Fibroblast of mammary gland (primary cell): Measurements from ENCODE around the gene STAMBPL1.

ENCODE experiments used
- DNase-seq: peaks from one replicate; pipeline ENCODE4 v3.0.0-alpha.2; 2010; ENCODE audit warnings: low read depth
- H3K4me3 ChIP-seq: 2 replicates; pipeline ENCODE4 v1.5.1; 2011; ENCODE audit warnings: low read depth, mild to moderate bottlenecking, low read length, moderate library complexity; ENCODE audit not compliant: control insufficient read depth
- TF ChIP-seq, protein P1 (sequence below): conservative IDR thresholded peaks from 2 replicates; pipeline ENCODE4 v1.5.1; 2011; ENCODE audit warnings: low read depth, low read length, inconsistent platforms; ENCODE audit not compliant: control insufficient read depth, insufficient read depth

The STAMBPL1 gene

GRCh38 chr10:88938039-88938438 is 58.0 kb downstream of the STAMBPL1 start:
- TF ChIP-seq, protein P1, sequence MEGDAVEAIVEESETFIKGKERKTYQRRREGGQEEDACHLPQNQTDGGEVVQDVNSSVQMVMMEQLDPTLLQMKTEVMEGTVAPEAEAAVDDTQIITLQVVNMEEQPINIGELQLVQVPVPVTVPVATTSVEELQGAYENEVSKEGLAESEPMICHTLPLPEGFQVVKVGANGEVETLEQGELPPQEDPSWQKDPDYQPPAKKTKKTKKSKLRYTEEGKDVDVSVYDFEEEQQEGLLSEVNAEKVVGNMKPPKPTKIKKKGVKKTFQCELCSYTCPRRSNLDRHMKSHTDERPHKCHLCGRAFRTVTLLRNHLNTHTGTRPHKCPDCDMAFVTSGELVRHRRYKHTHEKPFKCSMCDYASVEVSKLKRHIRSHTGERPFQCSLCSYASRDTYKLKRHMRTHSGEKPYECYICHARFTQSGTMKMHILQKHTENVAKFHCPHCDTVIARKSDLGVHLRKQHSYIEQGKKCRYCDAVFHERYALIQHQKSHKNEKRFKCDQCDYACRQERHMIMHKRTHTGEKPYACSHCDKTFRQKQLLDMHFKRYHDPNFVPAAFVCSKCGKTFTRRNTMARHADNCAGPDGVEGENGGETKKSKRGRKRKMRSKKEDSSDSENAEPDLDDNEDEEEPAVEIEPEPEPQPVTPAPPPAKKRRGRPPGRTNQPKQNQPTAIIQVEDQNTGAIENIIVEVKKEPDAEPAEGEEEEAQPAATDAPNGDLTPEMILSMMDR = no peak
- H3K4me3 ChIP-seq = no peak overlapping the region
- no peak for DNase-seq

DNA sequence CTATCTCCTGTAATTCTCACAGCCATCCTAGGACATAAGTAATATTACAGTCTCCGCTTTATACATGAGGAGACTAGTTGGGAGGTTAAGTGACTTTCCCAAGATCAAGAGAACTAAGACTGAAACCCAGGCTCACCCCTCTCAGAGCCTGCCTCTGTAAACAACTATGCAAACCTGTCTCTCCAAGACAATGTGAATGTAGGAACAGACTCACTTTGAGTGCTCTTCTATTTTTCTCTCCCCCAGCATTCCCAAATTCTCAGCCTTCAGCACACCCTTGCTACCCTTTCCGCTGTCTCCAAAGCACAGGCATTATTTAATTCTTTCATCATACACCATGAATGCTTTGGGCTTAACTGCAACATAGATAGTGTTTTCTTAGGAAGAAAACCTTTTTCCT is 58.9 kb downstream of the STAMBPL1 start:
- TF ChIP-seq, protein P1 = no peak
- no peak overlapping the region for H3K4me3 ChIP-seq
- DNase-seq = no peak

GRCh38 chr10:88941026-88941425 is 61.0 kb downstream of the STAMBPL1 start:
- DNase-seq = no peak
- TF ChIP-seq, protein P1 = no peak
- H3K4me3 ChIP-seq = no peak overlapping the region

DNA sequence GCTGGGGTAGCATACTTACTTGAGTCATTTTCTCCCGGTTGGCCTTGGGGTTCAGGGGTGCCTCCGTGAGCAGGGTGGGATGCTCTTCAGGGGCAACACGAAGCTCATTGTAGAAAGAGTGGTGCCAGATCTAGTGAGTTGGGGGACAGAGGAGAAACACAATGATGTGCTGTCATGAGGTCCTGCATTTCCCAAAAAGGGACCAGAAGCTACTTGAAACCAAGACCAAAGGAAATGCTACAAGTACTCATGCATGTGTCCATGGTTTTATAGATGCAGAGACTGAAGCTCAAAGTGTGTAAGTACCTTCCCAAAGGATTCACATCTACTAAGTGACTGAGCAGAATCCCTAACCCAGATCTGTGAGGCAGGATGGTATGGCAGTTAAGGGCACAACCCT is 63.7 kb downstream of the STAMBPL1 start:
- no peak for DNase-seq
- TF ChIP-seq, protein P1 = no peak
- no peak overlapping the region for H3K4me3 ChIP-seq

GRCh38 chr10:88944813-88945212 is 64.8 kb downstream of the STAMBPL1 start:
- no peak for DNase-seq
- no peak overlapping the region for H3K4me3 ChIP-seq
- TF ChIP-seq, protein P1 = no peak

DNA sequence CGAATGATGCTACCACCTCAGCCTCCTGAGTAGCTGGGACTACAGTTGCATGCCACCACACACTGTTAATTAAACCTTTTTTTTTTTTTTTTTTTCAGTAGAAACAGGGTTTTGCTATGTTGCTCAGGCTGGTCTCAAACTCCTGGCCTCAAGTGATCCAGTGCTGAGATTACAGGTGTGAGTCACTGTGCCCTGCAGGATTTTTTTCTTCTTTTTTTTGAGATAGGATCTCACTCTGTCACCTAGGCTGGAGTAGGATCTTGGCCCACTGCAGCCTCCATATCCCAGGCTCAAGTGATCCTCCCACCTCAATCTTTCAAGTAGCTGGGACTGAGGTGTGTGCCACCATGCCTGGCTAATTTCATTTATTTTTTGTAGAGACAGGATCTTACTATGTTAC is 66.2 kb downstream of the STAMBPL1 start:
- no peak for DNase-seq
- TF ChIP-seq, protein P1 = no peak
- no peak overlapping the region for H3K4me3 ChIP-seq

DNA sequence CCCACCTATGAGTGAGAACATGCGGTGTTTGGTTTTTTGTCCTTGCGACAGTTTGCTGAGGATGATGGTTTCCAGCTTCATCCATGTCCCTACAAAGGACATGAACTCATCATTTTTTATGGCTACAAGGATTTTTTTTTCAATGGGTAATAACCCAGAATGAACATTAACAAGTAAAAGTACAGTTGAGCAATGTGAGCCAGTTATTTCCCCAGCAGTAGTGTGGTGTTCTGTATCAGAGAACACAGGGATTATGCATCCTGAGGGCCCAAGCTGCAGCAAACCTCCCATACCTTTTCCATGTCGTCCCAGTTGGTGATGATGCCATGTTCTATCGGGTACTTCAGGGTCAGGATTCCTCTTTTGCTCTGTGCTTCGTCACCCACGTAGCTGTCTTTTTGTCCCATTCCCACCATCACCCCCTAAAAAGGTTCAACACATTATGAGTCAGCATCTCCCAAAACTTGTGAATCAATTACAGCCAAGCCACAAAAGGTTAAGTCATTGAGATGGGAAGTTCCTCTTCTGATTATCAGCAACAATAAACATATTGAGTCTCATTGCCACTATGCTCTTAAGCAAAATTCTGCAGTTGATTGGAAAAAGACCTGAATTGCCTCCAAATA is 67.0 kb downstream of the STAMBPL1 start:
- no peak overlapping the region for H3K4me3 ChIP-seq
- DNase-seq = peak; percentile 60
- TF ChIP-seq, protein P1 = no peak
